ENCODE data around the gene PLEKHG2.
A peak's percentile ranks its signal among the peaks of the same experiment; 100 is the strongest.
"Not testable (repeated sequence)": the region's sequence is repeated elsewhere in the genome, so short reads cannot be mapped to it uniquely, and the experiment has no call there.

The PLEKHG2 gene

DNA sequence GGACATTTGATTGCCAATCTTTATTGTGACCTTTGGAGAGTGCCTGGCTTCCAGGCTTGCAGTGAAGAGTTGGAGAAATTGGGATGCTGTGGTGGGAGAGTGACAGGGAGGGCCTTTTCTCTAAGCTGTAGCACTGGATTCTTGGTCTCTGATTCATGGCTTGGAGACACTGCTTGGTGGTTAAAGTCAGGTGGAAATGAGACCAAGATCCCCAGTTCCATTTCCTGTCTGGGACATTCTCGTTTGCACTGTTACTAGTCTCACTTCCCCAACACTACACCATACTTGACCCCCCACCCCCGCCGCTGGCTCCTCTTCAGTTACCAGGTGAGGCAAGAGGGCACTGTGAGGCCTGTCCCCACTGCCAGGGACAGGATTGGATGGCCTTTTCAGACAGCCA is 35.8 kb downstream of the PLEKHG2 start:
- no peak for DNase-seq

DNA sequence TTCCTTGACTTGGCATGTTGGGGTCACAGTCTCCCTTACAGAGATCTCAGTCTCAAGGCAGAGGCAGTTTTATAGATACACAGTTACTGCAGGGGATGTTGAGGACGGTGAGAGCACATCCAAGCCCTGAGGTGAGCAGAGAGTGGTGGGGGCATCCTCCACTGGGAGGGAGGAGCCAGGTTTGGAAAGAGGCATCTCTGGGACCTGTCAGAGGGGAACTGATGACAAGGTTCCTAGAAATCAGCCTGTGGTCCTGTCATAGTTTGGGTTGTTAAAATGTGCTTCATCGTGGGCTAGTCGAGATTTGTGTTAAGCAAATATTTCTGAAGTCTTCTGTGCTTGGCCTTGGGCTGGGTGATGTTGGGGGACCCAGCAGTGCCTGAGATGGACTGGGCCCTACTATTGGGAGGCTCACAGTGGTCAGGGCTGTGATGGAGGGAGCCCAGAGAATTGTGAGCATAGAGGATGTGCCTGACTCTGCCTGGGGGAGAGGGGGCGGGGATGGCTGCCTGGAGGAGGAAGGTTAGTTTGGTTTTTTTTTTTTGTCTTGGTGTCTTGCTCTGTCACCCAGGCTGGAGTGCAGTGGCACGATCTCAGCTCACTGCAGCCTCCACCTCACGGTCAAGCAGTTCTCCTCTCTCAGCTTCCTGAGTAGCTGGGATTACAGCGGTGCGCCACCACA is 36.8 kb downstream of the PLEKHG2 start:
- no peak for DNase-seq

DNA sequence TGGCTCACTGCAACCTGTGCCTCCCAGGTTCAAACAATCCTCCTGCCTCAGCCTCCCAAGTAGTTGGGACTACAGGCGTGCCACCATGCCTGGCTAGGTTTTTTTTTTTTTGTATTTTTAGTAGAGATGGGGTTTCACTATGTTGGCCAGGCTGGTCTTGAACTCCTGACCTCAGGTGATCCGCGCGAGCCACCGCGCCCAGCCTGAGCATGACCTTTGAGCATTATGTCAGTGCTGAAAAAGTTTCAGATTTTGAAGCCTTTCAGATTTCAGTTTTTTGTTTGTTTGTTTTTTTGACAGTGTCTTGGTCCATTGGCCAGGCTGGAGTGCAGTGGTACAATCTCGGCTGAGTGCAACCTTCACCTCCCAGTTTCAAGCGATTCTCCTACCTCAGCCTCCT is 38.8 kb downstream of the PLEKHG2 start:
- DNase-seq = not testable (repeated sequence)

DNA sequence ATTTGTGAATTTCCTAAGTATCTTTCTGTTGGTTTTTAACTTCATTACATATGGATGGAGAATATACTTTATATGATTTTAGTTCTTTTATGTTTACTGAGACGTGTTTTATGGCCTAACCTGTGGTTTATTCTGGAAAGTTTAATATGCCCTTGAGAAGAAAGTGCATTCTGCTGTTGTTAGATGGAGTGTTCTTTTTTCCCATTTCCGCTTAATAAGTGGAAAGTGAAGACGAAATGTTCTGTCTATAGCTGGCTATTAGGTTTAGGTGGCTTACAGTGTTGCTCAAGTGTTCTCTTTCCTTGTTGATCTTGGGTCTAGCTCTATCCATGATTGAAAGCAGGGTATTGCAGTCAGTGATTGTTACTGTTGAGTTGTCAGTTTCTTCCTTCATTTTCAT is 50.9 kb downstream of the PLEKHG2 start:
- no peak for DNase-seq

DNA sequence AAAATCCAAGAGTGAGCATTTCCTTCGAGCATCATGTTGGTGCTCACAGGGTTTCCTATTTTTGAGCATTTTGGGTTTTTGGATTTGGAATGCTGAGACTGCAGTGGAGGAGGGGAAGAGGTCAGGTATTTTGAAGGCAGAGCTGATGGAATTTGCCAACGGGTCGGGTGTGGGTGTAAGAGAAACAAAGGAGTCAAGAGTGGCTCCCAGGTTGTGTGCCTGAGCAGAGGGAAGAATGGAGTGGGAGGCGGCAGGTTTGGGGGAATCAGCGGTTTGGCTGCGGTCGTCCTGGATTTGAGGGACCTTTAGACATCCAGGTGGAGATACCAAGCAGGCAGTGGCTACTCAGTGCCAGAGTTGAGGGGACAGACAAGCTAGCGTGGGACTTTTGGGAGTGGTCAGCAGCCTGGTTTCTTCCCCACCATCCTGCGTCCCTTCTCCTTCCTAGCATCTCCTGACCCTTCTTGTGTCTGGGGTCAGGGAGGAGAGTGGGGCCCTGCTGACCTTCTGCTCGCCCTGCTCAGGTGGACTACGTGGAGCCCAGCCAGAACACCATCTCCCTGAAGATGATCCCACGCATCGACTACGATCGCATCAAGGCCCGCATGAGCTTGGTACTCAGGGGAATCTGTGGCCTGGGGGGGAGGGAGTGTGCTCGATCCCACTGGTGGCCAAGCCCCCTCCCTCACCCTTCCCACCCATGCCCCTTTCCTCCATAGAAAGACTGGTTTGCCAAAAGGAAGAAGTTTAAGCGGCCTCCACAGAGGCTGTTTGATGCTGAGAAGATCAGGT is 53.7 kb downstream of the PLEKHG2 start:
- DNase-seq = no peak

DNA sequence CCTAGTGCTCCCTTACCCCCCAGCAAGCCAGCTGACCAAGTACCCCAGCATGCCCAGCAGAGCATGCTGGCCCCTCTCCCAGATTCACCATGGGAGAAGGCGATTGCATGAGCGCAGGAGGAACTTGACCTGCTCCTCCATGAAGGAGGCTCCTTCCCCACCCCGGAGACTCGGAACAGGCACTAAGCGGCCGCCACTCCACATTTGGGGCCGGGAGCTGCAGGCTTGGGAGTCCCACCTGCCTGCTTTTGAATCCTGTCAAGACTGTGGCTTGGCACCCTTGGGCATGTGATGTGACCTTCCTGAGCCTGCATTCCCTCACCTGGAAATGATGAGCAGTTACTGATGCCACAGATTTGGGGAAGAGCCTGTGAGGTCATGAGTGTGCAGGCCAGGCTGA is 55.5 kb downstream of the PLEKHG2 start:
- DNase-seq = no peak

DNA sequence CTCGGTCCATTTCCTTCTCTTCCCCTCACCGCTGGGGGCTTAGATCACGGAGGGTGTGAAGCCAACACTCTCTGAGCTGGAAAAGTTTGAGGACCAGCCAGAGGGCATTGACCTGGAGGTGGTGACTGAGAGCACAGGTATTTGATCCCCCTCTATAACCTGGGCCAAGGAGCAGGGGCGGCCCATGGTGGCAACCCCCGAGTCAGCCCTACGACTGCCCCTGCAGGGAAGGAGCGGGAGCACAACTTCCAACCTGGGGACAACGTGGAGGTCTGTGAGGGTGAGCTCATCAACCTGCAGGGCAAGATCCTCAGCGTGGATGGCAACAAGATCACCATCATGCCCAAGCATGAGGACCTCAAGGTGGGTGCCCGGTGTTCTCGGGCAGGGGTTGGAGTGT is 56.6 kb downstream of the PLEKHG2 start:
- DNase-seq = no peak

DNA sequence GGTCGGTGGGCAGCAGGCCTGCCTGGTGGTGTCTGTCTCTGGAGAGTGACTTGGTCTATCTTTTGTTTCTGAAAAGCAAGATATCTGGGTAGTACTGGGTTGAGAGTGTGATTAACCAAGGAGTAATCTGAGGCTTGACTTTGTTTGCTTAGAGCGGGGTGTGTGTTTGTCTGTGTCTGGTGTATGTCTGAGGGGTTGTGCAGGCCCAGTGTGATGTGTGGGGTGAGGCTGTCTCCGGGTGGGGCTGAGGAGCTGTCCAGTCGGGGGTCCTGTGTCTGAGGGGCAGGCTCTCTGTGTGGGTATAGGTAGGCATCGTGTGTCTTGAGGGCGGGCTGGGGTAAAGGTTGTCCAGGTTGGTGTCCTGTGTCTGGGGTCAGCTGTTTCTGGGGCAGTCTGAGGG is 57.1 kb downstream of the PLEKHG2 start:
- no peak for DNase-seq

DNA sequence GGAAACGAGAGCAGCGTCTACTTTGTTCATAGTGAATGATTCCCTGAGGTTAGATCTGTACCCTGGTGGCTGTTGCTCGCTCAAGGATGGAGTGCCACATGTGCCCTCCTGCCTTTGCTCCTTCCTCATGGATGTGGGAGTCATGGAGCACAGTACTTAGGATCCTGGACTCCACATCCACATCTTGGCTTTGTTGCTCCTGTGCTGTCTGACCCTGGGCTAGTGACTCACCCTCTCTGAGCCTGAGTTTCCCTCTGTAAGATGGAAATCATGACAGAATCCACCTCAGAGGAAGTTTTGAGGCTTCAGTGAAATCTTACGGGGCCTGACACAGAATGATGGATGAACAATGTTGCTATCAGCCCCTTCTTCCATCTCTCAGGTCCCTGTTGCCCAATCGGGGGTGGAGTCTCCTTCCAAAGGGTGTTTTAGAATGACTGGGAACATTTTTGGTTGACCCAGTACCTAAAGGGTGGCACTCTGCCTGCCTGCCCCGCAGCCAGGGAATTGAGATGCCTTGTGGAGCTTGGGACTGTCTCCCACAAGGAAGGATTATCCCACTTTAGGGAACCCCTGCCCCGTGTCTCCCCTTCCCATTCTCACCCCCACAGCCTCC is 58.4 kb downstream of the PLEKHG2 start:
- DNase-seq = no peak

DNA sequence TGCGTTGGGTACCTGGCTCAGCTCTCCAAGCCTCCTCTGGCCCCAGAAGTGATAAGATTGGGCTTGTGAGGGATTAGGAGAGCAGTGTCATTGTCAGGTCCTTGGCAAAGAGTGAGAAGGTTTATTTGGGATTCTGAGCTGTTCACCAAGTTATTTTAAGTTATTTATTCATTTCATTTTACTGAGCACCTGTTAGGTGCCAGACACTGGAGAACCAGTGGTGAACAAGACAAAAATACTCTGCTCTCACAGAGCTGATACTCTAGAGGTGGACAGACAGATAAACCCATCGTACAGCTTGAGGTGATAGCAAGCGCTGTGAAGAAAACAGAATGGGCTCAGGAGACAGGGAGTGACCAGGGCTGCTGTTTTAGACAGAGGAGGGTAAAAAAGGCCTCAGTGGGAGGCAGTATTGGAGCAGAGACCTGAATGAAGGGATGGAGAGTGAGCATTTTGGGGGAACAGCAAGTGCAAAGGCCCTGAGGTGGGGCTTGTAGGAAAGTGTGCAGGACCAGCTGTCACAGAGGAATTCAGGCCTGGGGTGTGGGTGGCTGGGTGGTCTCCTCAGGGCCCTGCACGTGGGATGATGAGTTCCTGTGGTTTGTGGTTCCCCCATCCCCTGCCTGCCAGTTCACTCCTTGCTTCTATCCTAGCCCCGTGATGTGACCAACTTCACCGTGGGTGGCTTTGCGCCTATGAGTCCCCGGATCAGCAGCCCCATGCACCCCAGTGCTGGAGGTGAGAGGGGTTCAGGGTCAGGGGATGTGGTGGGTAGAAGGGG is 59.5 kb downstream of the PLEKHG2 start:
- DNase-seq = no peak

DNA sequence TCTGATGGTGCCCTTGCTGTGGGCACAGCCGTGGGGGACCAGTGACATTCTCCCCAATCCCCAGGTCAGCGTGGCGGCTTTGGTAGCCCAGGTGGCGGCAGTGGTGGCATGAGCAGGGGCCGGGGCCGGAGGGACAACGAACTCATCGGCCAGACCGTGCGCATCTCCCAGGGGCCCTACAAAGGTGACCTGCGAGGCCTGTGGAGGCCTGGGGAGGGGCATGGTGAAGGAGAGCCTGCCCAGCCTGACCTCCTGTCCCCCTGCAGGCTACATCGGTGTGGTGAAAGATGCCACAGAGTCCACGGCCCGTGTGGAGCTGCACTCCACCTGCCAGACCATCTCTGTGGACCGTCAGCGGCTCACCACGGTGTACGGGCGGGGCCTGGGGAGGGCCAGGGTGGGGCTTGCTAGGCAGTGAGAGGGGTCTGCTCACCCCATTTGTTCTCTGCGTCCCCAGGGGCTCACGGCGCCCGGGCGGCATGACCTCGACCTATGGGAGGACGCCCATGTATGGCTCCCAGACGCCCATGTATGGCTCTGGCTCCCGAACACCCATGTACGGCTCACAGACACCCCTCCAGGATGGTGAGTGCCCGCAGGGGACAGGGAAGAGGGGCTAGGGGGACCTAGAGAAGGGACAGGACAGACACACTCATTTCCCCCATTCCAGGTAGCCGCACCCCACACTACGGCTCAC is 60.4 kb downstream of the PLEKHG2 start:
- DNase-seq = no peak

DNA sequence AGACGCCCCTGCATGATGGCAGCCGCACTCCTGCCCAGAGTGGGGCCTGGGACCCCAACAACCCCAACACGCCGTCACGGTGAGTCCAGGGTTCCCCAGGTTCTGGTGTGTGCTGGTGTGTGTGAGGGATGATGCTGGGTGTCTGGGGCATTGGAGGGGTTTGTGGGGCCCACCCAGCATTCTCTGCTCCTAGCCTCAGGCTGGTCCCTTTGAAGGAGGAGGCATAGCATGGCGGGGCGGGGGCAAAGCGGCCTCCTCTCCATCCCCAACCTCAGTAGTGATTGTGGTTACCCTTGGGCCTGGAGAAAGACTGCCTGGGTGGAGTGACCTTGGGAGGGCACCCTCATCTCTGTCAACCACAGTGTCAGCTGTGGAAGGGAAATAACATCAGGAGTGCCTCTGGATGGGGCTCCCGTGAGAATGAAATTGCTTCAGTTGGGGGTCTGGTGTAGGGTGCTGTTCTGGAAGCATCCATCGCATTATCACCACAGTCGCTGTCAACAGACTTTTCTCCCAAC is 61.0 kb downstream of the PLEKHG2 start:
- DNase-seq = no peak

DNA sequence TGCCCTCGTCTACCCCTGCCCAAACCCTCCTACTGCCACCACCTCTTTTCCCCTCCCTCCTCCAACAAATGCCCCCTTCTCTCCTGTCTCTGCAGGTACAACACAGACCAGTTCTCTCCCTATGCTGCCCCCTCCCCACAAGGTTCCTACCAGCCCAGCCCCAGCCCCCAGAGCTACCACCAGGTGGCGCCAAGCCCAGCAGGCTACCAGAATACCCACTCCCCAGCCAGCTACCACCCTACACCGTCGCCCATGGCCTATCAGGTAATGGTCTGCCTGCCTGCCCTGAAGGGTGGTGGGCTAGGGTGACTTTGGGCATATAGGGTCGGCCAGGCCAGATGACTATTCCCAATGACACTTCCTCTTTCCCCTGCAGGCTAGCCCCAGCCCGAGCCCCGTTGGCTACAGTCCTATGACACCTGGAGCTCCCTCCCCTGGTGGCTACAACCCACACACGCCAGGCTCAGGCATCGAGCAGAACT is 61.7 kb downstream of the PLEKHG2 start:
- DNase-seq = peak; percentile 57

DNA sequence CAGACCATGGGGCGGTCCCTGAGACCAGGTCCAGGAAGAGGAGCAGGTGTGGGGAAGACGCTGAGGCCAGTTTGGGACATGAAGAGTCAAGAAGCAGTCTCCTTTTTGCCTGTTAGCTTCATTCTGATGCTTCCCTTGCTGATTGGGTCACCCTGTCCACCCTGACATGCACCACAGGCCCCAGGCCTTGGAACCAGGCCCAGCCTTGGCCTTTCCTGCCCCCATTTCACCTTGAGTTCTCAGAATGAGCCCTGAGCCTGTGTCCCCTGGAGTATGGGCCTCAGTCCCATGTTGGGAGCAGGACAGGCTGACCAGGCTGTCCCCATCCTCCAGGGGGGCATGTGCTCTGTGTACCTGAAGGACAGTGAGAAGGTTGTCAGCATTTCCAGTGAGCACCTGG is 63.3 kb downstream of the PLEKHG2 start:
- no peak for DNase-seq
